HL-60/S4 treated with retinoic acid at 250 ng/mL for 4 days and 3 days (cell line): ENCODE data around the gene TTI1.

Experiments used
- in situ Hi-C: fragments of 300-500 bp; cut with MboI; formaldehyde crosslinking; loops from 2 replicates; pipeline ENCODE4 v1.7.0; 2022; ENCODE audit warnings: low sequenced_read_pairs

Gene TTI1

GRCh38 chr20:37943501-37944455 is 89.5 kb downstream of the TTI1 start:
- in situ Hi-C loops: no loop called here

- in situ Hi-C loops: no loop called here
Observed at GRCh38 chr20:37943033-37943432, 90.2 kb downstream of the TTI1 start.

- in situ Hi-C loops: no loop called here
Observed at GRCh38 chr20:37941992-37942391, 91.3 kb downstream of the TTI1 start.

GRCh38 chr20:37941332-37941731 is 91.9 kb downstream of the TTI1 start:
- in situ Hi-C loops: no loop called here

GRCh38 chr20:37940858-37941257 is 92.4 kb downstream of the TTI1 start:
- in situ Hi-C loops: no loop called here

- in situ Hi-C loops: no loop called here
Observed at GRCh38 chr20:37939701-37940560, 93.3 kb downstream of the TTI1 start.

GRCh38 chr20:37938954-37939353 is 94.3 kb downstream of the TTI1 start:
- in situ Hi-C loops: no loop called here

GRCh38 chr20:37938181-37938750 is 95.0 kb downstream of the TTI1 start:
- in situ Hi-C loops: no loop called here

- in situ Hi-C loops: no loop called here
Observed at GRCh38 chr20:37937686-37938085, 95.6 kb downstream of the TTI1 start.

- in situ Hi-C loops: no loop called here
Observed at GRCh38 chr20:37936451-37936850, 96.8 kb downstream of the TTI1 start.

- in situ Hi-C loops: no loop called here
Observed at GRCh38 chr20:37936041-37936440, 97.2 kb downstream of the TTI1 start.

- in situ Hi-C loops: no loop called here
Observed at GRCh38 chr20:37935435-37935834, 97.8 kb downstream of the TTI1 start.

GRCh38 chr20:37934634-37935375 is 98.5 kb downstream of the TTI1 start:
- in situ Hi-C loops: no loop called here

- in situ Hi-C loops: no loop called here
Observed at GRCh38 chr20:37933786-37934633, 99.2 kb downstream of the TTI1 start.
